Liver (tissue), 9 donors: ENCODE results near the gene GPR176. TPM values are rescaled to one million over a fixed set of nuclear protein-coding genes. Genes with fewer than 3 reads are reported as not detected.

Experiments used
- DNase-seq: peaks from one replicate; pipeline ENCODE4 v3.0.0-alpha.2; 2017; ENCODE audit warnings: low spot score
- H3K27ac ChIP-seq, 2 donors: one replicate each; pipeline ENCODE4 v1.7.0; 2013; ENCODE audit warnings: inconsistent platforms in 2 of 2, low read length in 2 of 2, control low read depth in 1 of 2, low read depth in 1 of 2, mild to moderate bottlenecking in 1 of 2
- H3K27me3 ChIP-seq, 4 donors: one replicate each; pipeline versions ENCODE4 v1.6.1 to v1.7.0; 2013; ENCODE audit warnings: low read length in 3 of 4, inconsistent platforms in 1 of 4, mild to moderate bottlenecking in 1 of 4, moderate library complexity in 1 of 4; ENCODE audit not compliant: control insufficient read depth in 4 of 4, insufficient read depth in 4 of 4
- H3K36me3 ChIP-seq, 4 donors: one replicate each; pipeline versions ENCODE4 v1.6.1 to v1.7.0; 2013; ENCODE audit warnings: low read length in 3 of 4, mild to moderate bottlenecking in 3 of 4, low read depth in 1 of 4, moderate library complexity in 1 of 4; ENCODE audit not compliant: control insufficient read depth in 4 of 4, insufficient read depth in 3 of 4
- H3K4me1 ChIP-seq, 4 donors: one replicate each; pipeline versions ENCODE4 v1.6.1 to v1.7.0; 2013; ENCODE audit warnings: low read length in 3 of 4, mild to moderate bottlenecking in 3 of 4, moderate library complexity in 1 of 4; ENCODE audit not compliant: control insufficient read depth in 4 of 4, insufficient read depth in 4 of 4
- H3K4me3 ChIP-seq, 3 donors: one replicate each; pipeline versions ENCODE4 v1.6.1 to v1.7.0; 2013; ENCODE audit warnings: low read length in 3 of 3, control low read depth in 1 of 3, low read depth in 1 of 3, mild to moderate bottlenecking in 1 of 3
- H3K9ac ChIP-seq, 2 donors: one replicate each; pipeline ENCODE4 v1.7.0; 2013; ENCODE audit warnings: low read length in 2 of 2, mild to moderate bottlenecking in 2 of 2, moderate library complexity in 2 of 2, control low read depth in 1 of 2, low read depth in 1 of 2
- H3K9me3 ChIP-seq, 4 donors: one replicate each; pipeline versions ENCODE4 v1.6.1 to v1.7.0; 2013; ENCODE audit warnings: low read length in 3 of 4; ENCODE audit not compliant: control insufficient read depth in 4 of 4
- EGR1 ChIP-seq, 2 donors: IDR thresholded peaks; 2 replicates each; pipeline ENCODE4 v1.6.1; 2016 to 2018; ENCODE audit warnings: antibody characterized with exemption in 2 of 2, low read depth in 2 of 2
- FOXA1 ChIP-seq: IDR thresholded peaks from 2 replicates; pipeline ENCODE4 v1.6.1; 2016; ENCODE audit warnings: antibody characterized with exemption
- GABPA ChIP-seq, 2 donors: IDR thresholded peaks in 1 of 2; conservative IDR thresholded peaks in 1 of 2; 2 replicates each; pipeline ENCODE4 v1.6.1; 2016; ENCODE audit warnings: antibody characterized with exemption in 2 of 2, mild to moderate bottlenecking in 1 of 2, moderate library complexity in 1 of 2
- HNF4A ChIP-seq, 2 donors: conservative IDR thresholded peaks; 2 replicates each; pipeline ENCODE4 v1.6.1; 2016; ENCODE audit warnings: antibody characterized with exemption in 2 of 2, mild to moderate bottlenecking in 2 of 2
- HNF4G ChIP-seq: IDR thresholded peaks from 2 replicates; pipeline ENCODE4 v1.6.1; 2016; ENCODE audit warnings: antibody characterized with exemption
- JUND ChIP-seq, 2 donors: IDR thresholded peaks; 2 replicates each; pipeline ENCODE4 v1.6.1; 2016; ENCODE audit warnings: antibody characterized with exemption in 2 of 2
- NR2F2 ChIP-seq: IDR thresholded peaks from 2 replicates; pipeline ENCODE4 v1.6.1; 2016; ENCODE audit warnings: antibody characterized with exemption
- RAD21 ChIP-seq, 2 donors: IDR thresholded peaks; 2 replicates each; pipeline ENCODE4 v1.6.1; 2016; ENCODE audit warnings: antibody characterized with exemption in 2 of 2, mild to moderate bottlenecking in 2 of 2
- RXRA ChIP-seq, 2 donors: IDR thresholded peaks; 2 replicates each; pipeline ENCODE4 v1.6.1; 2017 to 2018; ENCODE audit warnings: antibody characterized with exemption in 2 of 2, mild to moderate bottlenecking in 1 of 2
- SP1 ChIP-seq: IDR thresholded peaks from 2 replicates; pipeline ENCODE4 v1.6.1; 2018; ENCODE audit warnings: antibody characterized with exemption, mild to moderate bottlenecking
- TAF1 ChIP-seq: conservative IDR thresholded peaks from 2 replicates; pipeline ENCODE4 v1.6.1; 2016; ENCODE audit warnings: antibody characterized with exemption, mild to moderate bottlenecking
- YY1 ChIP-seq: IDR thresholded peaks from 2 replicates; pipeline ENCODE4 v1.6.1; 2016; ENCODE audit warnings: antibody characterized with exemption, mild to moderate bottlenecking
- ZBTB33 ChIP-seq: IDR thresholded peaks from 2 replicates; pipeline ENCODE4 v1.6.1; 2016; ENCODE audit warnings: antibody characterized with exemption
- WGBS: extraction: QIAGEN DNeasy Blood & Tissue Kit; methylation state at CpG from one replicate; pipeline ENCODE4 v1.1.7; 2013; 5-methylcytosine and 5-hydroxymethylcytosine counted together
- polyA plus RNA-seq, 2 donors: library from polyadenylated mRNA; stranded (reverse) in 1 of 2; unstranded in 1 of 2; fragments of 200-250 nt in 1 of 2; fragments of >200 nt in 1 of 2; fragmentation: Nextera tagmentation in 1 of 2; extraction: Ambion mirVana in 1 of 2; gene quantifications; one replicate each; pipeline versions ENCODE4 v1.2.1 to v1.2.3, GENCODE V29; 2013 to 2015
- total RNA-seq, 2 donors: library from RNA; depleted of rRNA; stranded (reverse); fragments of >200 nt; gene quantifications; one replicate each; pipeline ENCODE4 v1.2.3, GENCODE V29; 2014
- TF ChIP-seq, protein P1 (sequence below): IDR thresholded peaks from 2 replicates; pipeline ENCODE4 v1.6.1; 2016; ENCODE audit warnings: antibody characterized with exemption, mild to moderate bottlenecking
- TF ChIP-seq, protein P2 (sequence below): IDR thresholded peaks from 2 replicates; pipeline ENCODE4 v1.6.1; 2016; ENCODE audit warnings: antibody characterized with exemption
- TF ChIP-seq, protein P3 (sequence below): fragments of 150-350 bp; IDR thresholded peaks from 2 replicates; pipeline ENCODE4 v1.5.1; 2017; ENCODE audit warnings: improper control_type of control experiment, low read depth, low read length; ENCODE audit not compliant: missing input control
- TF ChIP-seq, protein P4 (sequence below): IDR thresholded peaks from 2 replicates; pipeline ENCODE4 v1.6.1; 2016; ENCODE audit warnings: antibody characterized with exemption
- donor health status: healthy.
- donor health status: healthy.
- donor health status: healthy.
- donor health status: healthy.
- donor health status: healthy.

Gene GPR176
- total and polyA plus RNA-seq, 4 donors = 0.44 to 1.7 (median 1.4) TPM

- Histone ChIP-seq H3K27ac (no peak overlapping the region), H3K9me3 (no peaks in the 10 kb centered on the region), H3K27me3 (no peaks in the 10 kb centered on the region), H3K4me3 (no peak overlapping the region), H3K4me1 (peaks cover 3 to 17% (median 6%) of the 10 kb centered on the region in 4 donors), H3K9ac (no peak overlapping the region), H3K36me3 (no peaks in the 10 kb centered on the region)
- TF ChIP-seq, protein P1, sequence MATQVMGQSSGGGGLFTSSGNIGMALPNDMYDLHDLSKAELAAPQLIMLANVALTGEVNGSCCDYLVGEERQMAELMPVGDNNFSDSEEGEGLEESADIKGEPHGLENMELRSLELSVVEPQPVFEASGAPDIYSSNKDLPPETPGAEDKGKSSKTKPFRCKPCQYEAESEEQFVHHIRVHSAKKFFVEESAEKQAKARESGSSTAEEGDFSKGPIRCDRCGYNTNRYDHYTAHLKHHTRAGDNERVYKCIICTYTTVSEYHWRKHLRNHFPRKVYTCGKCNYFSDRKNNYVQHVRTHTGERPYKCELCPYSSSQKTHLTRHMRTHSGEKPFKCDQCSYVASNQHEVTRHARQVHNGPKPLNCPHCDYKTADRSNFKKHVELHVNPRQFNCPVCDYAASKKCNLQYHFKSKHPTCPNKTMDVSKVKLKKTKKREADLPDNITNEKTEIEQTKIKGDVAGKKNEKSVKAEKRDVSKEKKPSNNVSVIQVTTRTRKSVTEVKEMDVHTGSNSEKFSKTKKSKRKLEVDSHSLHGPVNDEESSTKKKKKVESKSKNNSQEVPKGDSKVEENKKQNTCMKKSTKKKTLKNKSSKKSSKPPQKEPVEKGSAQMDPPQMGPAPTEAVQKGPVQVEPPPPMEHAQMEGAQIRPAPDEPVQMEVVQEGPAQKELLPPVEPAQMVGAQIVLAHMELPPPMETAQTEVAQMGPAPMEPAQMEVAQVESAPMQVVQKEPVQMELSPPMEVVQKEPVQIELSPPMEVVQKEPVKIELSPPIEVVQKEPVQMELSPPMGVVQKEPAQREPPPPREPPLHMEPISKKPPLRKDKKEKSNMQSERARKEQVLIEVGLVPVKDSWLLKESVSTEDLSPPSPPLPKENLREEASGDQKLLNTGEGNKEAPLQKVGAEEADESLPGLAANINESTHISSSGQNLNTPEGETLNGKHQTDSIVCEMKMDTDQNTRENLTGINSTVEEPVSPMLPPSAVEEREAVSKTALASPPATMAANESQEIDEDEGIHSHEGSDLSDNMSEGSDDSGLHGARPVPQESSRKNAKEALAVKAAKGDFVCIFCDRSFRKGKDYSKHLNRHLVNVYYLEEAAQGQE = no peak
- no peak for TF ChIP-seq GABPA (IDR thresholded peaks at IDR 0.05 in 1 of 2, conservative IDR thresholded peaks at IDR 0.05 in 1 of 2)
- no peak for TF ChIP-seq EGR1 (IDR thresholded peaks at IDR 0.05; ENCODE audit: low read depth in 2 of 2)
- no peak for TF ChIP-seq SP1
- TF ChIP-seq, protein P2, sequence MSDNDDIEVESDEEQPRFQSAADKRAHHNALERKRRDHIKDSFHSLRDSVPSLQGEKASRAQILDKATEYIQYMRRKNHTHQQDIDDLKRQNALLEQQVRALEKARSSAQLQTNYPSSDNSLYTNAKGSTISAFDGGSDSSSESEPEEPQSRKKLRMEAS = no peak
- no peak for TF ChIP-seq JUND (IDR thresholded peaks at IDR 0.05)
- TF ChIP-seq YY1 = no peak
- no peak for TF ChIP-seq HNF4G
- TF ChIP-seq, protein P3, sequence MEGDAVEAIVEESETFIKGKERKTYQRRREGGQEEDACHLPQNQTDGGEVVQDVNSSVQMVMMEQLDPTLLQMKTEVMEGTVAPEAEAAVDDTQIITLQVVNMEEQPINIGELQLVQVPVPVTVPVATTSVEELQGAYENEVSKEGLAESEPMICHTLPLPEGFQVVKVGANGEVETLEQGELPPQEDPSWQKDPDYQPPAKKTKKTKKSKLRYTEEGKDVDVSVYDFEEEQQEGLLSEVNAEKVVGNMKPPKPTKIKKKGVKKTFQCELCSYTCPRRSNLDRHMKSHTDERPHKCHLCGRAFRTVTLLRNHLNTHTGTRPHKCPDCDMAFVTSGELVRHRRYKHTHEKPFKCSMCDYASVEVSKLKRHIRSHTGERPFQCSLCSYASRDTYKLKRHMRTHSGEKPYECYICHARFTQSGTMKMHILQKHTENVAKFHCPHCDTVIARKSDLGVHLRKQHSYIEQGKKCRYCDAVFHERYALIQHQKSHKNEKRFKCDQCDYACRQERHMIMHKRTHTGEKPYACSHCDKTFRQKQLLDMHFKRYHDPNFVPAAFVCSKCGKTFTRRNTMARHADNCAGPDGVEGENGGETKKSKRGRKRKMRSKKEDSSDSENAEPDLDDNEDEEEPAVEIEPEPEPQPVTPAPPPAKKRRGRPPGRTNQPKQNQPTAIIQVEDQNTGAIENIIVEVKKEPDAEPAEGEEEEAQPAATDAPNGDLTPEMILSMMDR = no peak
- no peak for TF ChIP-seq RXRA (IDR thresholded peaks at IDR 0.05)
- no peak for TF ChIP-seq TAF1
- no peak for TF ChIP-seq RAD21 (IDR thresholded peaks at IDR 0.05)
- TF ChIP-seq HNF4A (conservative IDR thresholded peaks at IDR 0.05) = no peak
- no peak for TF ChIP-seq NR2F2
- no peak for TF ChIP-seq FOXA1
- TF ChIP-seq, protein P4, sequence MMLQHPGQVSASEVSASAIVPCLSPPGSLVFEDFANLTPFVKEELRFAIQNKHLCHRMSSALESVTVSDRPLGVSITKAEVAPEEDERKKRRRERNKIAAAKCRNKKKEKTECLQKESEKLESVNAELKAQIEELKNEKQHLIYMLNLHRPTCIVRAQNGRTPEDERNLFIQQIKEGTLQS = no peak
- TF ChIP-seq ZBTB33 = no peak
- WGBS = 91% methylated on average over 4 of the region's 4 CpGs
- DNase-seq = no peak
Observed at GRCh38 chr15:39781147-39781966, 138.7 kb downstream of the GPR176 start.
